PC-9 (cell line): Measurements from ENCODE around the gene PHAF1. TPM values are rescaled to one million over a fixed set of nuclear protein-coding genes. Genes with fewer than 3 reads are reported as not detected.

Source experiments
- BruUV-seq: library from RNA; stranded (reverse); fragments of 400-500 nt; replicated peaks from 2 replicates; lab custom pipeline; 2021; lab: Mats Ljungman, UMichigan
- CTCF ChIA-PET: fragments of 300-600 bp; sonication (Branson Sonifier 250); formaldehyde crosslinking; loops from one replicate; lab custom pipeline; 2022; ENCODE audit warnings: antibody characterized with exemption; lab: Charles Lee
- POLR2A ChIA-PET: fragments of 300-600 bp; sonication (Branson Sonifier 250); formaldehyde crosslinking; loops from one replicate; lab custom pipeline; 2022; ENCODE audit warnings: antibody characterized with exemption; ENCODE audit not compliant: unreplicated experiment; lab: Charles Lee
- DNase-seq, 2 experiments: peaks; one replicate each; pipeline versions ENCODE4 v3.0.0 to v3.0.0-alpha.2; 2015 to 2022; ENCODE audit warnings: mixed read lengths in 1 of 2
- H2AFZ ChIP-seq: fragments of 200-600 bp; sonication (generic); 2 replicates; pipeline ENCODE4 v1.8.1; 2017; ENCODE audit warnings: antibody characterized with exemption
- H3F3A ChIP-seq: fragments of 200-600 bp; sonication (generic); 2 replicates; pipeline ENCODE4 v1.8.1; 2017; ENCODE audit warnings: antibody characterized with exemption, mild to moderate bottlenecking, low read depth; ENCODE audit not compliant: insufficient read depth
- H3K27ac ChIP-seq: fragments of 200-600 bp; sonication (generic); 2 replicates; pipeline ENCODE4 v1.6.1; 2016; ENCODE audit warnings: mixed run types
- H3K27me3 ChIP-seq: fragments of 200-600 bp; sonication (generic); 2 replicates; pipeline ENCODE4 v1.6.1; 2016; ENCODE audit warnings: low read depth, mixed run types; ENCODE audit not compliant: insufficient read depth
- H3K36me3 ChIP-seq: fragments of 200-600 bp; sonication (generic); 2 replicates; pipeline ENCODE4 v1.6.1; 2016; ENCODE audit warnings: low read depth, mixed run types
- H3K4me1 ChIP-seq: fragments of 200-600 bp; sonication (generic); replicated peaks from 2 replicates; pipeline ENCODE4 v1.6.1; 2016; ENCODE audit warnings: mixed run types; ENCODE audit not compliant: insufficient read depth
- H3K4me2 ChIP-seq: fragments of 200-600 bp; sonication (generic); 2 replicates; pipeline ENCODE4 v1.6.1; 2017; ENCODE audit warnings: mixed run types
- H3K4me3 ChIP-seq: fragments of 200-600 bp; sonication (generic); 2 replicates; pipeline ENCODE4 v1.6.1; 2016; ENCODE audit warnings: mixed run types
- H3K79me2 ChIP-seq: fragments of 200-600 bp; sonication (generic); 2 replicates; pipeline ENCODE4 v1.6.1; 2017; ENCODE audit warnings: low read depth, mixed run types
- H3K9me2 ChIP-seq: fragments of 200-600 bp; sonication (generic); 2 replicates; pipeline ENCODE4 v1.8.1; 2017; ENCODE audit warnings: mild to moderate bottlenecking; ENCODE audit not compliant: insufficient read depth
- H3K9me3 ChIP-seq: fragments of 200-600 bp; sonication (generic); 2 replicates; pipeline ENCODE4 v1.8.1; 2016; ENCODE audit warnings: low read depth; ENCODE audit not compliant: insufficient read depth
- H4K20me1 ChIP-seq: fragments of 200-600 bp; sonication (generic); 2 replicates; pipeline ENCODE4 v1.8.1; 2017; ENCODE audit not compliant: insufficient read depth
- CTCF ChIP-seq: fragments of 200-600 bp; sonication (generic); conservative IDR thresholded peaks from 2 replicates; pipeline ENCODE4 v1.6.1; 2017; ENCODE audit warnings: mixed run types, antibody characterized with exemption, mild to moderate bottlenecking, moderate library complexity
- EZH2 ChIP-seq: fragments of 200-600 bp; sonication (generic); IDR thresholded peaks from 2 replicates; pipeline ENCODE4 v1.8.0; 2017; ENCODE audit warnings: antibody characterized with exemption, low read depth
- intact Hi-C: fragments of 100-400 bp; cut with micrococcal nuclease; formaldehyde crosslinking; loops from one replicate; pipeline ENCODE4 v1.10.0; 2022; ENCODE audit not compliant: unreplicated experiment
- total RNA-seq: library from RNA; stranded (reverse); gene quantifications from 2 replicates; pipeline ENCODE4 v1.2.3, GENCODE V29; 2021

PHAF1 gene
- total RNA-seq, 1 experiment from 2014 or later, result 19.5 TPM

GRCh38 chr16:67191995-67192681, 82.4 kb downstream of the PHAF1 start, which contains the start of gene E2F4:
TSS of gene E2F4 (plus strand) at chr16:67192155. CDS start at chr16:67192228, 73 bp downstream.
- peak; percentile 80 to 87 for DNase-seq
- Histone ChIP-seq H3K79me2 (peaks cover 36% of the 10 kb centered on the region), H2AFZ (peak within 1 kb of the TSS; percentile 80), H3K4me2 (peak within 1 kb of the TSS; percentile 96), H3K9me3 (no peaks in the 10 kb centered on the region), H4K20me1 (peaks cover 9% of the 10 kb centered on the region), H3K9me2 (no peaks in the 10 kb centered on the region), H3K4me1 (peaks cover 32% of the 10 kb centered on the region), H3K4me3 (peak within 1 kb of the TSS; percentile 92), H3F3A (peaks cover 37% of the 10 kb centered on the region), H3K27ac (no peak within 1 kb of the TSS), H3K36me3 (peaks cover 25% of the 10 kb centered on the region; the same call in 1 of the 2 replicates), H3K27me3 (no peaks in the 10 kb centered on the region)
- intact Hi-C loops, result loop anchor here (10.0 kb wide), 2 partner anchors 203 to 273 kb away; partner anchors contain the start of gene TPPP3
- ChIA-PET CTCF (interaction anchor here (0.6 to 0.7 kb wide), 4 partner anchors 9 to 310 kb away, joined by 3 to 4 read pairs (median 3); no protein-coding TSS in a partner anchor), POLR2A (no interaction called here)
- TF ChIP-seq EZH2 (no peak), CTCF (no peak)
- BruUV-seq, result no TSS peak

GRCh38 chr16:67192781-67193361, 83.1 kb downstream of the PHAF1 start:
- BruUV-seq, result no TSS peak
- Histone ChIP-seq H2AFZ (no peak overlapping the region), H3K9me2 (no peaks in the 10 kb centered on the region), H3K4me1 (peaks cover 39% of the 10 kb centered on the region), H3F3A (peaks cover 44% of the 10 kb centered on the region), H3K79me2 (peaks cover 36% of the 10 kb centered on the region), H3K36me3 (peaks cover 25% of the 10 kb centered on the region; the same call in 1 of the 2 replicates), H4K20me1 (peaks cover 14% of the 10 kb centered on the region), H3K4me3 (peak overlapping the region; percentile 92), H3K27me3 (no peaks in the 10 kb centered on the region), H3K27ac (no peak overlapping the region), H3K4me2 (peak overlapping the region; percentile 96), H3K9me3 (no peaks in the 10 kb centered on the region)
- ChIA-PET CTCF (interaction anchor here (0.5 to 0.7 kb wide), 5 partner anchors 8 to 310 kb away, joined by 3 to 8 read pairs (median 3); no protein-coding TSS in a partner anchor), POLR2A (interaction anchor here (0.7 kb wide), 1 partner anchor 76 kb away, joined by 5 read pairs; no protein-coding TSS in a partner anchor)
- intact Hi-C loops, result loop anchor here (10.0 kb wide), 2 partner anchors 202 to 272 kb away; partner anchors contain the start of gene TPPP3
- TF ChIP-seq EZH2 (no peak), CTCF (no peak)
- DNase-seq, result no peak

GRCh38 chr16:67193536-67193935, 83.8 kb downstream of the PHAF1 start:
- Histone ChIP-seq H3K4me1 (peaks cover 46% of the 10 kb centered on the region), H3K9me3 (no peaks in the 10 kb centered on the region), H3K9me2 (no peaks in the 10 kb centered on the region), H3K4me3 (peak overlapping the region; percentile 92; the same call in 1 of the 2 replicates), H3F3A (peaks cover 51% of the 10 kb centered on the region), H2AFZ (no peak overlapping the region), H3K79me2 (peaks cover 36% of the 10 kb centered on the region), H3K4me2 (peak overlapping the region; percentile 96), H4K20me1 (peaks cover 16% of the 10 kb centered on the region), H3K27me3 (no peaks in the 10 kb centered on the region), H3K36me3 (peaks cover 25% of the 10 kb centered on the region; the same call in 1 of the 2 replicates), H3K27ac (no peak overlapping the region)
- CTCF ChIA-PET, result interaction anchor here (0.5 kb wide), 1 partner anchor 15 kb away, joined by 8 read pairs; no protein-coding TSS in a partner anchor
- no TSS peak for BruUV-seq
- POLR2A ChIA-PET, result interaction anchor here (0.7 kb wide), 1 partner anchor 75 kb away, joined by 5 read pairs; no protein-coding TSS in a partner anchor
- DNase-seq, result no peak
- TF ChIP-seq EZH2 (no peak), CTCF (no peak)
- intact Hi-C loops, result loop anchor here (10.0 kb wide), 2 partner anchors 201 to 271 kb away; partner anchors contain the start of gene TPPP3
